K562 (cell line): ENCODE measurements around the gene ZC3H12A. TPM values are rescaled to one million over a fixed set of nuclear protein-coding genes. Genes with fewer than 3 reads are reported as not detected.

ENCODE experiments used
- COPS2 ChIP-seq: fragments of 450-650 bp; conservative IDR thresholded peaks from 2 replicates; pipeline ENCODE4 v1.6.1; 2016; ENCODE audit warnings: mild to moderate bottlenecking, moderate library complexity
- CREB1 ChIP-seq, 2 experiments: sonication (generic) in 1 of 2; formaldehyde crosslinking in 1 of 2; IDR thresholded peaks; 2 replicates each; pipeline versions ENCODE4 v1.6.1 to v1.8.0; 2012 to 2022; ENCODE audit warnings: inconsistent platforms in 1 of 2, mild to moderate bottlenecking in 1 of 2, missing genetic modification reagents in 1 of 2, moderate library complexity in 1 of 2
- FOXO4 ChIP-seq: fragments of 450-650 bp; formaldehyde crosslinking; IDR thresholded peaks from 2 replicates; pipeline ENCODE4 v1.4.0; 2020; ENCODE audit warnings: mild to moderate bottlenecking, moderate library complexity
- HMG20B ChIP-seq: fragments of 250-450 bp; sonication (Bioruptor Pico); IDR thresholded peaks from 2 replicates; pipeline ENCODE4 v1.5.0; 2021; ENCODE audit warnings: mild to moderate bottlenecking
- JUN ChIP-seq, 2 experiments: sonication (generic) in 1 of 2; formaldehyde crosslinking in 1 of 2; IDR thresholded peaks; 2 replicates each; pipeline versions ENCODE4 v1.6.1 to v1.8.0; 2012 to 2022; ENCODE audit warnings: borderline replicate concordance in 2 of 2, mild to moderate bottlenecking in 2 of 2, improper control_type of control experiment in 1 of 2, low read depth in 1 of 2, low read length in 1 of 2, missing genetic modification reagents in 1 of 2
- L3MBTL2 ChIP-seq: fragments of 450-650 bp; IDR thresholded peaks from 2 replicates; pipeline ENCODE4 v1.6.1; 2016; ENCODE audit warnings: mild to moderate bottlenecking, moderate library complexity
- LCOR ChIP-seq: sonication (generic); formaldehyde crosslinking; IDR thresholded peaks from 2 replicates; pipeline ENCODE4 v1.8.0; 2022; ENCODE audit warnings: mild to moderate bottlenecking, missing genetic modification reagents
- RB1 ChIP-seq: fragments of 450-650 bp; IDR thresholded peaks from 2 replicates; pipeline ENCODE4 v1.6.1; 2017; ENCODE audit warnings: low read depth, mild to moderate bottlenecking
- RBM34 ChIP-seq: fragments of 200-400 bp; formaldehyde crosslinking; IDR thresholded peaks from 2 replicates; pipeline ENCODE4 v1.6.1; 2018; ENCODE audit warnings: low read length, borderline replicate concordance; ENCODE audit not compliant: insufficient read depth
- RBM39 ChIP-seq: fragments of 200-400 bp; formaldehyde crosslinking; optimal IDR thresholded peaks from 2 replicates; pipeline ENCODE3; 2018; ENCODE audit warnings: low read depth, low read length
- RNF2 ChIP-seq: sonication (generic); IDR thresholded peaks from 2 replicates; pipeline ENCODE4 v1.6.1; 2016
- SMAD3 ChIP-seq: fragments of 450-650 bp; formaldehyde crosslinking; conservative IDR thresholded peaks from 2 replicates; pipeline ENCODE4 v1.4.0; 2020; ENCODE audit warnings: mild to moderate bottlenecking
- SRSF3 ChIP-seq: fragments of 200-400 bp; formaldehyde crosslinking; IDR thresholded peaks from 2 replicates; pipeline ENCODE4 v1.6.1; 2016; ENCODE audit warnings: mild to moderate bottlenecking, low read length, moderate library complexity; ENCODE audit not compliant: insufficient read depth
- TAF9B ChIP-seq: fragments of 450-650 bp; IDR thresholded peaks from 2 replicates; pipeline ENCODE4 v1.6.1; 2018; ENCODE audit warnings: mild to moderate bottlenecking; ENCODE audit not compliant: partially characterized antibody
- TSHZ1 ChIP-seq: fragments of 250-450 bp; sonication (Bioruptor Pico); IDR thresholded peaks from 2 replicates; pipeline ENCODE4 v1.4.0; 2020; ENCODE audit warnings: mild to moderate bottlenecking, moderate library complexity
- WHSC1 ChIP-seq: IDR thresholded peaks from one replicate; pipeline ENCODE4 v1.6.1; 2012; ENCODE audit warnings: low read length, control low read depth, inconsistent platforms
- ZBTB11 ChIP-seq, 3 experiments: fragments of 200-800 bp in 1 of 3; fragments of 250-450 bp in 1 of 3; fragments of 450-650 bp in 1 of 3; sonication (Bioruptor Pico) in 1 of 3; sonication (Bioruptor generic) in 1 of 3; formaldehyde crosslinking in 1 of 3; IDR thresholded peaks; 2 replicates each; pipeline versions ENCODE4 v1.6.1 to v1.8.0; 2016 to 2022; ENCODE audit warnings: mild to moderate bottlenecking in 2 of 3, missing genetic modification characterization in 2 of 3, missing compliant biosample characterization in 1 of 3, moderate library complexity in 1 of 3
- ZNF140 ChIP-seq: fragments of 250-450 bp; sonication (Bioruptor Pico); IDR thresholded peaks from 2 replicates; pipeline ENCODE4 v1.8.0; 2021; ENCODE audit warnings: moderate library complexity, mild to moderate bottlenecking, inconsistent platforms
- ZNF263 ChIP-seq: sonication (generic); formaldehyde crosslinking; IDR thresholded peaks from 2 replicates; pipeline ENCODE4 v1.8.0; 2022; ENCODE audit warnings: mild to moderate bottlenecking, missing genetic modification reagents, borderline replicate concordance
- ZNF316 ChIP-seq: fragments of 450-650 bp; IDR thresholded peaks from 2 replicates; pipeline ENCODE4 v1.6.1; 2016
- polyA plus RNA-seq, 8 experiments: library from polyadenylated mRNA; depleted of rRNA in 4 of 8; stranded (reverse) in 5 of 8; unstranded in 3 of 8; fragments of >200 nt; fragmentation: Nextera tagmentation in 2 of 8; fragmentation: Illumina TruSeq in 1 of 8; extraction: Ambion mirVana in 2 of 8; extraction: Trizol in 1 of 8; gene quantifications; 2 replicates each; pipeline versions ENCODE4 v1.2.1 to v1.2.3, GENCODE V29; 2011 to 2014; ENCODE audit warnings: inconsistent platforms in 1 of 8, missing spikeins in 1 of 8
- total RNA-seq, 7 experiments: library from RNA; depleted of rRNA in 6 of 7; stranded (reverse); fragments of >200 nt in 6 of 7; fragmentation: Illumina TruSeq in 2 of 7; extraction: Trizol in 2 of 7; gene quantifications; 2 replicates each; pipeline versions ENCODE4 v1.2.1 to v1.2.3, GENCODE V29; 2011 to 2021; ENCODE audit warnings: low replicate concordance in 1 of 7

Gene ZC3H12A
- total and polyA plus RNA-seq, 9 of the 15 experiments (the other 6 are each of a cell fraction or from before 2014, with no cell fraction given), result 0.14 to 9.4 (median 6.7) TPM

GRCh38 chr1:37475380-37476086 lies 1.2 kb downstream of the ZC3H12A start (continued):
- 0 out of 2 replicates have a peak, but pooled peaks have one; percentile 3 for TF ChIP-seq ZNF263 (CRISPR knock-in tag)
- no peak for TF ChIP-seq ZNF316
- TF ChIP-seq RB1, result no peak
- no peak for TF ChIP-seq RBM34
- TF ChIP-seq COPS2, result no peak
- TF ChIP-seq RBM39, result no peak
- no peak for TF ChIP-seq WHSC1
- no peak for TF ChIP-seq ZBTB11 (CRISPR knock-in tag; IDR thresholded peaks at IDR 0.05)
- peak; percentile 38; the same call in 1 of the 2 replicates for TF ChIP-seq L3MBTL2
- no peak for TF ChIP-seq LCOR
- TF ChIP-seq TSHZ1, result no peak
- no peak for TF ChIP-seq CREB1 (IDR thresholded peaks at IDR 0.05)
- TF ChIP-seq CREB1 (CRISPR knock-in tag; IDR thresholded peaks at IDR 0.05), result no peak
- TF ChIP-seq SMAD3 (CRISPR knock-in tag), result no peak
- TF ChIP-seq TAF9B, result no peak
- no peak for TF ChIP-seq ZNF140 (CRISPR knock-in tag)
- TF ChIP-seq JUN (IDR thresholded peaks at IDR 0.05; ENCODE audit: borderline replicate concordance, low read depth, low read length), result no peak
- TF ChIP-seq JUN (CRISPR knock-in tag; IDR thresholded peaks at IDR 0.05; ENCODE audit: borderline replicate concordance), result no peak
- TF ChIP-seq HMG20B (CRISPR knock-in tag), result no peak
- no peak for TF ChIP-seq SRSF3
- no peak for TF ChIP-seq RNF2
- no peak for TF ChIP-seq FOXO4 (CRISPR knock-in tag)
